AG04450 (cell line): ENCODE results near the gene BDP1. TPM values are rescaled to one million over a fixed set of nuclear protein-coding genes. Genes with fewer than 3 reads are reported as not detected.

Source experiments
- CTCF ChIA-PET: fragments of 300-600, 350-600 bp; formaldehyde crosslinking; extraction: SDS; loops from one replicate; lab custom pipeline; 2022; ENCODE audit warnings: antibody characterized with exemption, inconsistent platforms; lab: Charles Lee
- POLR2A ChIA-PET: fragments of 350-600 bp; formaldehyde crosslinking; extraction: SDS; loops from one replicate; lab custom pipeline; 2021; ENCODE audit warnings: antibody characterized with exemption, inconsistent platforms; lab: Yijun Ruan, JAX
- DNase-seq: peaks from one replicate; pipeline ENCODE4 v3.0.0-alpha.2; 2011; ENCODE audit warnings: low read depth, low spot score
- H3K27ac ChIP-seq: one replicate; pipeline ENCODE4 v1.5.1; 2012; ENCODE audit warnings: low read depth, low read length, control low read depth
- H3K27me3 ChIP-seq: one replicate; pipeline ENCODE4 v1.6.0; 2012; ENCODE audit warnings: low read length; ENCODE audit not compliant: control insufficient read depth, insufficient read depth
- H3K4me3 ChIP-seq: 2 replicates; pipeline ENCODE4 v1.5.1; 2011; ENCODE audit warnings: mild to moderate bottlenecking, low read depth, low read length, control low read depth
- H3K9me3 ChIP-seq: 2 replicates; pipeline ENCODE4 v1.5.1; 2012; ENCODE audit warnings: low read length; ENCODE audit not compliant: control insufficient read depth, insufficient read depth
- polyA plus RNA-seq: library from polyadenylated mRNA; depleted of rRNA; stranded (reverse); fragments of >200 nt; gene quantifications from 2 replicates; pipeline ENCODE4 v1.2.3, GENCODE V29; 2011
- TF ChIP-seq, protein P1 (sequence below): IDR thresholded peaks from 2 replicates; pipeline ENCODE4 v1.5.1; 2011; ENCODE audit warnings: low read depth, low read length, control low read depth, inconsistent platforms

Gene BDP1
- polyA plus RNA-seq, 1 experiment: 14.4 TPM

GRCh38 chr5:71587766-71588532, 132.5 kb downstream of the BDP1 start:
- CTCF ChIA-PET: interaction anchor here (0.6 to 6.3 kb wide), 5 partner anchors 13 to 956 kb away, joined by 4 to 48 read pairs (median 6); no protein-coding TSS in a partner anchor
- Histone ChIP-seq H3K4me3 (peak overlapping the region; percentile 79), H3K27me3 (no peaks in the 10 kb centered on the region), H3K27ac (no peak overlapping the region), H3K9me3 (no peaks in the 10 kb centered on the region)
- DNase-seq: no peak
- POLR2A ChIA-PET: interaction anchor here (0.6 kb wide), 1 partner anchor 15 kb away, joined by 5 read pairs; no protein-coding TSS in a partner anchor
- TF ChIP-seq, protein P1, sequence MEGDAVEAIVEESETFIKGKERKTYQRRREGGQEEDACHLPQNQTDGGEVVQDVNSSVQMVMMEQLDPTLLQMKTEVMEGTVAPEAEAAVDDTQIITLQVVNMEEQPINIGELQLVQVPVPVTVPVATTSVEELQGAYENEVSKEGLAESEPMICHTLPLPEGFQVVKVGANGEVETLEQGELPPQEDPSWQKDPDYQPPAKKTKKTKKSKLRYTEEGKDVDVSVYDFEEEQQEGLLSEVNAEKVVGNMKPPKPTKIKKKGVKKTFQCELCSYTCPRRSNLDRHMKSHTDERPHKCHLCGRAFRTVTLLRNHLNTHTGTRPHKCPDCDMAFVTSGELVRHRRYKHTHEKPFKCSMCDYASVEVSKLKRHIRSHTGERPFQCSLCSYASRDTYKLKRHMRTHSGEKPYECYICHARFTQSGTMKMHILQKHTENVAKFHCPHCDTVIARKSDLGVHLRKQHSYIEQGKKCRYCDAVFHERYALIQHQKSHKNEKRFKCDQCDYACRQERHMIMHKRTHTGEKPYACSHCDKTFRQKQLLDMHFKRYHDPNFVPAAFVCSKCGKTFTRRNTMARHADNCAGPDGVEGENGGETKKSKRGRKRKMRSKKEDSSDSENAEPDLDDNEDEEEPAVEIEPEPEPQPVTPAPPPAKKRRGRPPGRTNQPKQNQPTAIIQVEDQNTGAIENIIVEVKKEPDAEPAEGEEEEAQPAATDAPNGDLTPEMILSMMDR: no peak

GRCh38 chr5:71588533-71588885, 133.1 kb downstream of the BDP1 start:
- no peaks in the 10 kb centered on the region for H3K9me3 ChIP-seq
- TF ChIP-seq, protein P1: no peak
- H3K27me3 ChIP-seq: no peaks in the 10 kb centered on the region
- no peak overlapping the region for H3K4me3 ChIP-seq
- no peak for DNase-seq
- H3K27ac ChIP-seq: no peak overlapping the region
- CTCF ChIA-PET: interaction anchor here (0.7 to 6.3 kb wide), 2 partner anchors 12 to 45 kb away, joined by 4 to 48 read pairs; no protein-coding TSS in a partner anchor
- POLR2A ChIA-PET: no interaction called here

DNA sequence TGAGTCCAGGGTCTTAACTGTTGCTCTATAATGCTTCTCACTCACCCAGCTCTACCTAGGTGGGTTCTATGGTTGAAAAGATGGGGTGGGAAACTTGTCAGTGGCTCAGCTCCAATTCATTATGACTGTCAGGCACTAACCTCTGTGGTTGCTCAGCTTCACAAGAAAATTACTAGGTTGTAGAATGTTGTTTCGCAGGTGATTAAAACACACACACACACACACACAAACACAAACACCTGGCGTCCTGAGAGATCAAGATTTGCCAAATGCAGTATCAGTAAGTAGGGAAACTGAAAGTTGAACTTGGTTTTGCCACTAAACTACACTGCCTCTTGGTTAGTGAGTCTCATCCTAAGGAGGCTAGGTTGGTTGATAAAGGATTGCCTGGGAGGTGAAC, 134.5 kb downstream of the BDP1 start:
- CTCF ChIA-PET: interaction anchor here (6.3 kb wide), 1 partner anchor 11 kb away, joined by 48 read pairs; no protein-coding TSS in a partner anchor
- Histone ChIP-seq H3K4me3 (no peak overlapping the region), H3K27me3 (no peaks in the 10 kb centered on the region), H3K27ac (no peak overlapping the region), H3K9me3 (no peaks in the 10 kb centered on the region)
- DNase-seq: no peak
- POLR2A ChIA-PET: no interaction called here
- TF ChIP-seq, protein P1: no peak

- DNase-seq: no peak
- H3K27me3 ChIP-seq: no peaks in the 10 kb centered on the region
- POLR2A ChIA-PET: interaction anchor here (0.7 kb wide), 1 partner anchor 98 kb away, joined by 4 read pairs; no protein-coding TSS in a partner anchor
- no peaks in the 10 kb centered on the region for H3K9me3 ChIP-seq
- no peak overlapping the region for H3K27ac ChIP-seq
- CTCF ChIA-PET: interaction anchor here (0.8 to 6.3 kb wide), 2 partner anchors 10 to 58 kb away, joined by 6 to 48 read pairs; no protein-coding TSS in a partner anchor
- H3K4me3 ChIP-seq: no peak overlapping the region
- TF ChIP-seq, protein P1: no peak
Observed at GRCh38 chr5:71591100-71591499, 135.6 kb downstream of the BDP1 start.

DNA sequence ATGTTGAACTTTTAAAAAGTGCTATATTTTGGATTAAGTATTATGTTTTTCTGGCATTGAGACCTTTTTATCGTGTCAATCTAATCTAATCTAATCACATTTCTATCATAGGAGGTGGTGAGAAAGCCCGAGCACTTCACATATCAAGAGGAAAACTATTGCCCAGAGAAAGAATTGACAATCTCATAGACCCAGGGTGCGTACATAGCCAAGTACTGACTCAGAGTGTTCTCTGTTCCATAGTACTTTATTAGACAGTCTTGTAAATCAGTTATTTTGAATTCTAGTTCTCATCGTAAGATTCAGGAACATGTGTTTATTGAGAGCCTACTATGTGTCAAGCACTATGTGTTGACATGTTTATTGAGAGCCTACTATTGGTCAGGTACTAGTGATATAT, 140.7 kb downstream of the BDP1 start:
- Histone ChIP-seq H3K27me3 (no peaks in the 10 kb centered on the region), H3K9me3 (no peaks in the 10 kb centered on the region), H3K27ac (no peak overlapping the region), H3K4me3 (no peak overlapping the region)
- no peak for DNase-seq
- ChIA-PET CTCF (no interaction called here), POLR2A (no interaction called here)
- TF ChIP-seq, protein P1: no peak
